Thyroid gland (tissue), 4 donors: ENCODE data around the gene NDUFS8. TPM values are rescaled to one million over a fixed set of nuclear protein-coding genes. Genes with fewer than 3 reads are reported as not detected.
"Not testable (repeated sequence)": the region's sequence is repeated elsewhere in the genome, so short reads cannot be mapped to it uniquely, and the experiment has no call there.

Source experiments
- DNase-seq, 2 donors: peaks; one replicate each; pipeline ENCODE4 v3.0.0-alpha.2; 2019
- H3K27ac ChIP-seq, 3 donors: fragments of 200-600 bp; sonication (generic); 1 replicate in 2 of 3; 2 replicates in 1 of 3; pipeline ENCODE4 v1.5.1; 2016 to 2019; ENCODE audit warnings: mild to moderate bottlenecking in 1 of 3, moderate library complexity in 1 of 3
- H3K27me3 ChIP-seq: fragments of 200-600 bp; sonication (generic); one replicate; pipeline ENCODE4 v1.5.1; 2019
- H3K36me3 ChIP-seq, 2 donors: fragments of 200-600 bp; sonication (generic); one replicate each; pipeline ENCODE4 v1.5.1; 2016 to 2019
- H3K4me1 ChIP-seq, 2 donors: fragments of 200-600 bp; sonication (generic); one replicate each; pipeline ENCODE4 v1.5.1; 2017 to 2019
- H3K4me3 ChIP-seq, 3 donors: fragments of 200-600 bp; sonication (generic); replicated peaks in 1 of 3; 1 replicate in 2 of 3; 2 replicates in 1 of 3; pipeline ENCODE4 v1.5.1; 2016; ENCODE audit warnings: mild to moderate bottlenecking in 1 of 3
- H3K9me3 ChIP-seq: fragments of 200-600 bp; sonication (generic); one replicate; pipeline ENCODE4 v1.5.1; 2017
- CTCF ChIP-seq, 6 experiments: fragments of 200-600 bp in 3 of 6; fragments of 450-650 bp in 3 of 6; sonication (generic) in 3 of 6; IDR thresholded peaks; one replicate each; pipeline ENCODE4 v1.5.1; 2016 to 2019; ENCODE audit warnings: antibody characterized with exemption in 6 of 6, mild to moderate bottlenecking in 2 of 6, inconsistent platforms in 1 of 6, moderate library complexity in 1 of 6
- POLR2A ChIP-seq, 2 donors: fragments of 450-650 bp; IDR thresholded peaks; one replicate each; pipeline ENCODE4 v1.6.1; 2017; ENCODE audit warnings: antibody characterized with exemption in 2 of 2, mild to moderate bottlenecking in 2 of 2, moderate library complexity in 1 of 2
- WGBS, 2 donors: methylation state at CpG; one replicate each; pipeline ENCODE4 v1.1.5; 2017; 5-methylcytosine and 5-hydroxymethylcytosine counted together
- intact Hi-C: fragments of 100-400 bp; cut with DNase I; formaldehyde crosslinking; loops from one replicate; pipeline ENCODE4 v1.15.1; 2023
- total RNA-seq, 4 donors: library from RNA; depleted of rRNA; stranded (reverse); fragments of >200 nt; gene quantifications; one replicate each; pipeline ENCODE4 v1.2.3, GENCODE V29; 2016

The NDUFS8 gene
- 100 to 1,000 TPM; 222 to 310 (median 254) TPM for total RNA-seq

- peak; percentile 98 for DNase-seq
- intact Hi-C loops = no loop called here
- H3K4me3 ChIP-seq = peak within 1 kb of the TSS; percentile 56 to 96 (median 59)
- H3K36me3 ChIP-seq = peaks cover 9% of the 10 kb centered on the region in 2 donors
- H3K4me1 ChIP-seq = peaks cover 16 to 20% of the 10 kb centered on the region in 2 donors
- TF ChIP-seq POLR2A (IDR thresholded peaks at IDR 0.05) = peak in 1 of 2 donors; percentile 78
- TF ChIP-seq CTCF (IDR thresholded peaks at IDR 0.05) = no peak
- H3K27ac ChIP-seq = peak within 1 kb of the TSS; percentile 74 to 90 (median 84)
- 1% methylated on average over 25 to 56 of the region's 56 CpGs for WGBS, 2 donors
- no peaks in the 10 kb centered on the region for H3K9me3 ChIP-seq
- H3K27me3 ChIP-seq = no peaks in the 10 kb centered on the region
Observed at GRCh38 chr11:68030318-68031143, at the start of gene NDUFS8. NDUFS8 (plus strand) TSS chr11:68030681; CDS start chr11:68032152, 1,471 bp downstream.

GRCh38 chr11:67981226-67981625 lies 49.3 kb upstream of the NDUFS8 start:
- H3K27ac ChIP-seq, H3K4me1 ChIP-seq, intact Hi-C loops, H3K27me3 ChIP-seq, DNase-seq, H3K36me3 ChIP-seq, H3K9me3 ChIP-seq, H3K4me3 ChIP-seq: not testable (repeated sequence)
- WGBS, 2 donors = 82 to 88% methylated on average over 10 of the region's 10 CpGs

GRCh38 chr11:67982255-67982857 lies 48.1 kb upstream of the NDUFS8 start:
- intact Hi-C loops, DNase-seq, H3K4me1 ChIP-seq, H3K4me3 ChIP-seq, H3K36me3 ChIP-seq, H3K27ac ChIP-seq, H3K27me3 ChIP-seq, H3K9me3 ChIP-seq: not testable (repeated sequence)
- WGBS, 2 donors = 54 to 57% methylated on average over 17 of the region's 17 CpGs

DNA sequence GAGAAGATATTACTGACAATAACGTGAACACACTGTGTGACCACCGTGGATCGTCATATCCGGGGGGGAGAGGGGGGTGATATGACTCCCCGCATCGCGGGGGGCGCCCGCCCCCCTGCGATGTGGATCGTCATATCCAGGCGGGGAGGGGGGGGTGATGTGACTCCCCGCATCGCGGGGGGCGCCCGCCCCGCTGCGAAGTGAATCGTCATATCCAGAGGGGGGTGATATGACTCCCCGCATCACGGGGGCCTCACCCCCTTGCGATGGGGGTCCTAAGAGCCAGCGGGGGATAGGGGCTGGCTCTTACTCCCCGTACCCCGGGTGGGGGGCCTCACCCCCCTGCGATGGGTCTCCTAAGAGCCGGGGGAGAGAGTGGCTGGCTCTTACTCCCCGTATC lies 46.5 kb upstream of the NDUFS8 start:
- no peaks in the 10 kb centered on the region for H3K27me3 ChIP-seq
- no peak overlapping the region for H3K4me3 ChIP-seq
- H3K4me1 ChIP-seq = peaks cover 2 to 3% of the 10 kb centered on the region in 2 donors
- intact Hi-C loops = no loop called here
- 86 to 92% methylated on average over 10 to 26 of the region's 29 CpGs for WGBS, 2 donors
- H3K9me3 ChIP-seq = no peaks in the 10 kb centered on the region
- TF ChIP-seq CTCF (IDR thresholded peaks at IDR 0.05) (no peak), POLR2A (IDR thresholded peaks at IDR 0.05) (no peak)
- DNase-seq = no peak
- no peak overlapping the region for H3K27ac ChIP-seq
- no peaks in the 10 kb centered on the region for H3K36me3 ChIP-seq

DNA sequence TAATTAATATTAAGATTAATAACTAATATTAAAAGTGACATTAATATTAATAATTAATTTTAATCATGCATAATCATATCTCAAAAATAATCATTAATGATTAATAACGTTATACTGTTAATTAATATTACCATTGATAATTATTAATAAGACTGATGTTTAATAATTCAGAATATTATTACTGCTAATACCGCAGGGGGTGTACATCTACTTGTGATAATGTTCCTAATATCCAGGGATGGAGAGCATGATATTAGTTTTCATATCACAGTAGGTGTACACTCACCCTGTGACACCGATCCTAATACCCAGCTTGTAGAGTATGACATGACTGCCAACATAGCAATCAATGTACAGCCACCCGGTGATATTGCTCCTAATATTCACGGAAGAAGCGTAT lies 45.2 kb upstream of the NDUFS8 start:
- not testable (repeated sequence) for H3K9me3 ChIP-seq
- WGBS, 2 donors = 88% methylated on average over 6 of the region's 6 CpGs

DNA sequence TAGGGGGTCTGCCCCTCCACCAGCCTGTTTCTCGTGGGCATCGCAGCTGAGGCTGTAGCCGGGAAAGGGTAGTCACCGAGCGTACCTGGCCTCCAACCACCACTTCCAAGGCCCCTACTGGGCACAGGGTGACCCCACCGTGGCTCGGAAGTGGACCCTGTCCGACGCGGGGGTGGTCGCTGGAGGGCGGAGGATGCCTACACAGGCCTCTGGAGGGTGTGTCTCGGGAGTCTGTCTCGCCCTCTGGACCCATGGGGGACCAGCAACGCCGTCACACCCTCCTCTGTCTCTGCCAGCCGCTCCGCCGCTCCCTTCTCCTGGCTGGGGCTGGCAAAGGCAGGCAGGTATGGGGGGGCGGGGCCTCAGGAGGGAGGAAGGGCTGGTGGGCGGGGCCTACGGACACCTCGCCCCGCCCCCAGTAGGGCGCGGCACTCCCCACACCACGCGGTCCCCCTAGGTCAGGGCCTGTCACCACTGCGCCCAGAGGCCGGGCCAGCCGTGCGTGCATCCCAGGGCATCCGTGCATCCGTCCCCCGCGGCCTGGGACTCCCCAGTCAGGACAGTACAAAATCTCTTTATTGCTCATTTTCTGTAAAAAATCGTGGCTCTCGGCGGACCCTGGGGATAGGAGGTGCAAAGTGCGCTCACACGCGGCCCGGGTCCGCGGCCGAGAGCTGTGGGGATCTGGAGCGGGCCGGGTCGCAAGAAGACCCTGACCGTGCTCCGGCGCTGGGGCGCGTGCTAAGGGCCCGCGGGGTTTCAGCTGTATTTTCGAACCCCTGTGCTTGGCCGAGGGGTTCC lies 39.7 kb upstream of the NDUFS8 start:
- intact Hi-C loops, H3K4me3 ChIP-seq: not testable (repeated sequence)
- no CpG with 5 or more reads among the region's 58 CpGs for WGBS, 2 donors

More for the DNA sequence above, 45.2 kb upstream of the NDUFS8 start:
- H3K36me3 ChIP-seq, H3K27me3 ChIP-seq, H3K4me3 ChIP-seq, intact Hi-C loops, H3K4me1 ChIP-seq, DNase-seq, H3K27ac ChIP-seq: not testable (repeated sequence)

DNA sequence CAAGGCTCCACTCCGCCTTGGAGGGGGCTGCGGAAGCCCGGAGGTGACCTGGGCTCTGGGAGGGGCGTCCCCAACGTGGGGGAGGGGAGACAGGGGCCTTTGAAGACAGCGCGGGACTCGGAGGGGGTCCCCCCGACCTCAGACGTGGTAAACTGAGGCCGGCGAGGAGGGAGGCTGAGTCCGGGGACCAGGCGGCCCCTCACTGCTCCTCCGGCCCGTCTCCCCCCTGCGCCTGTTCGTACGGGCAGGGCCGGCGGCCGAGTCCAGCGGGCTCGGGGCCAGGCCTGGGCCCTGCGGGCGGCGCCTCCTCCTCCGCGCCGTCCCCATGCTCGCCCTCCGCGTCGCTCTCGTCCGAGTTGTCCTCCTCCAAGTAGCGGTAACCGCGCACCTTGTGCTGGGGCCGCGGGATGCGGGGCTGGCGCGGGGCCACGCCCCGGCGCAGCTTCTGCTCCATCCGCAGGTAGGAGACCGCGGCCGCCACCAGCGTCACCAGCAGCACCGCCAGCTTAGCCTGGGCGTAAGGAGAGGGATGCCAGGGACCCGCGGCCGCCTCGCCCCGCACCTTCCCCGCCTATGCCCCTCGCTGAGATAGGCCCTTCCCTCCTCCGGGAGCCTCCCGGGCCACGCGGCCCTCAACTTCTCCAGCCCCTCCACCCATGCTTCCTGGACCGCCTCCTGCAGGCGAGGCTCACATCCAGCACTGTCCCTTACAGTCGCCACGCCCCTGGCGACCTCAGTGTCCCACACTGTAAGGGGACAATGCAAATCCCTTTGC lies 38.9 kb upstream of the NDUFS8 start:
- H3K4me3 ChIP-seq, intact Hi-C loops, H3K9me3 ChIP-seq, H3K27me3 ChIP-seq, H3K36me3 ChIP-seq, DNase-seq, H3K4me1 ChIP-seq, H3K27ac ChIP-seq: not testable (repeated sequence)
- 33 to 41% methylated on average over 46 to 49 of the region's 70 CpGs for WGBS, 2 donors

More for the DNA sequence above, 39.7 kb upstream of the NDUFS8 start:
- H3K27ac ChIP-seq, H3K9me3 ChIP-seq, H3K27me3 ChIP-seq, H3K4me1 ChIP-seq, H3K36me3 ChIP-seq: not testable (repeated sequence)
- peak in 1 of 2 donors; percentile 27 for DNase-seq
